SU-DHL-6 (cell line): ENCODE data around the gene KAT6B.

Experiments used
- H2AFZ ChIP-seq: fragments of 200-600 bp; sonication (generic); 2 replicates; pipeline ENCODE4 v1.6.1; 2014; ENCODE audit warnings: low read depth, mild to moderate bottlenecking, moderate library complexity, mixed read lengths, antibody characterized with exemption, low read length; ENCODE audit not compliant: severe bottlenecking
- H3F3A ChIP-seq: fragments of 200-600 bp; shearing (Covaris generic); 2 replicates; pipeline ENCODE4 v1.6.0; 2016; ENCODE audit warnings: antibody characterized with exemption, mild to moderate bottlenecking; ENCODE audit not compliant: insufficient read depth
- H3K27ac ChIP-seq: fragments of 200-600 bp; sonication (generic); 2 replicates; pipeline ENCODE4 v1.5.1; 2016; ENCODE audit warnings: low read depth, mild to moderate bottlenecking, low read length, moderate library complexity, mixed read lengths
- H3K27me3 ChIP-seq: fragments of 200-600 bp; sonication (generic), shearing (Covaris generic); 2 replicates; pipeline ENCODE4 v1.6.0; 2014; ENCODE audit warnings: mild to moderate bottlenecking, low read length
- H3K36me3 ChIP-seq: fragments of 200-600 bp; sonication (generic); 2 replicates; pipeline ENCODE4 v1.6.1; 2014; ENCODE audit warnings: mild to moderate bottlenecking, low read length, mixed read lengths
- H3K4me2 ChIP-seq: fragments of 300-600, 200-600 bp; shearing (Covaris generic), sonication (generic); 2 replicates; pipeline ENCODE4 v1.6.0; 2014; ENCODE audit warnings: low read length, low read depth, mild to moderate bottlenecking; ENCODE audit not compliant: poor library complexity, severe bottlenecking
- H3K4me3 ChIP-seq: fragments of 200-600 bp; sonication (generic); 2 replicates; pipeline ENCODE4 v1.5.1; 2014; ENCODE audit warnings: antibody characterized with exemption, low read length, mild to moderate bottlenecking, mixed read lengths; ENCODE audit not compliant: insufficient read depth, poor library complexity, severe bottlenecking
- H3K79me2 ChIP-seq: fragments of 200-600 bp; sonication (generic); 2 replicates; pipeline ENCODE4 v1.6.1; 2014; ENCODE audit warnings: mild to moderate bottlenecking, low read length, moderate library complexity; ENCODE audit not compliant: insufficient read depth
- H3K9ac ChIP-seq: fragments of 200-600 bp; sonication (generic); 2 replicates; pipeline ENCODE4 v1.7.0; 2014; ENCODE audit warnings: mild to moderate bottlenecking, low read length
- H3K9me2 ChIP-seq: fragments of 200-600 bp; sonication (generic); replicated peaks from 2 replicates; pipeline ENCODE4 v1.6.1; 2014; ENCODE audit warnings: low read length; ENCODE audit not compliant: insufficient read depth
- H3K9me3 ChIP-seq: fragments of 200-600 bp; sonication (generic); 2 replicates; pipeline ENCODE4 v1.6.1; 2014; ENCODE audit warnings: low read length, mixed read lengths; ENCODE audit not compliant: insufficient read depth
- H4K20me1 ChIP-seq: fragments of 200-600 bp; sonication (generic); 2 replicates; pipeline ENCODE4 v1.6.1; 2014; ENCODE audit warnings: low read depth, mild to moderate bottlenecking, antibody characterized with exemption, low read length, moderate library complexity, mixed read lengths
- CTCF ChIP-seq: fragments of 200-600 bp; sonication (generic); IDR thresholded peaks from one replicate; pipeline ENCODE4 v1.5.1; 2017; ENCODE audit warnings: antibody characterized with exemption, mild to moderate bottlenecking, low read length, moderate library complexity; ENCODE audit not compliant: insufficient read depth, poor library complexity, severe bottlenecking
- EZH2phosphoT487 ChIP-seq: fragments of 200-600 bp; sonication (generic), shearing (Covaris generic); conservative IDR thresholded peaks from 2 replicates; pipeline ENCODE4 v1.6.1; 2018; ENCODE audit warnings: mild to moderate bottlenecking, antibody characterized with exemption, low read length, moderate library complexity, mixed read lengths

KAT6B gene

GRCh38 chr10:75081379-75081778 is 255.0 kb downstream of the KAT6B start:
- Histone ChIP-seq H2AFZ (no peak overlapping the region), H3K79me2 (no peaks in the 10 kb centered on the region), H3K9ac (no peak overlapping the region), H3K36me3 (no peaks in the 10 kb centered on the region), H3K4me2 (no peak overlapping the region), H3F3A (no peaks in the 10 kb centered on the region), H3K27ac (no peak overlapping the region), H3K9me2 (no peaks in the 10 kb centered on the region), H3K27me3 (no peaks in the 10 kb centered on the region), H4K20me1 (no peaks in the 10 kb centered on the region), H3K4me3 (no peak overlapping the region), H3K9me3 (no peaks in the 10 kb centered on the region)
- TF ChIP-seq EZH2phosphoT487: no peak
- TF ChIP-seq CTCF: no peak
